Measurements from ENCODE around the gene ADD1. TPM values are rescaled to one million over a fixed set of nuclear protein-coding genes. Genes with fewer than 3 reads are reported as not detected.
A peak's percentile ranks its signal among the peaks of the same experiment; 100 is the strongest.

Gene ADD1
- total and polyA plus RNA-seq, 2 donors (not counting 1 experiment from before 2014, with no cell fraction given) = 302 to 383 TPM

- ATAC-seq (ENCODE audit: low read depth) = no peak
- Histone ChIP-seq H3K4me2 (replicated peaks; ENCODE audit: low read depth, low read length, poor library complexity, severe bottlenecking) (peak overlapping the region; percentile 99), H3K4me3 (ENCODE audit: control extremely low read depth in 1 of 5, extremely low read depth in 1 of 5, insufficient read depth in 1 of 5, low read depth in 2 of 5, low read length in 4 of 5) (peak overlapping the region in 4 of 5 experiments; percentile 78 to 96 (median 83)), H2AFZ (ENCODE audit: insufficient read depth, low read depth, low read length, poor library complexity, severe bottlenecking) (peak overlapping the region; percentile 92), H4K20me1 (ENCODE audit: control insufficient read depth, insufficient read depth, low read length, poor library complexity, severe bottlenecking) (peaks cover 33% of the 10 kb centered on the region), H3K4me1 (ENCODE audit: control insufficient read depth in 2 of 2, insufficient read depth in 2 of 2, low read length in 2 of 2) (peaks cover 37 to 55% of the 10 kb centered on the region in 2 donors), H3K27ac (ENCODE audit: low read length in 2 of 2) (peak overlapping the region; percentile 5 to 87), H3K36me3 (replicated peaks in 1 of 2; ENCODE audit: control extremely low read depth in 1 of 2, control insufficient read depth in 1 of 2, extremely low read depth in 1 of 2, insufficient read depth in 2 of 2, low read length in 1 of 2) (peaks cover 0 to 41% of the 10 kb centered on the region in 2 experiments), H3K9me3 (ENCODE audit: control extremely low read depth in 1 of 3, control insufficient read depth in 2 of 3, insufficient read depth in 1 of 3, low read length in 2 of 3) (no peaks in the 10 kb centered on the region), H3K9ac (ENCODE audit: low read length) (peak overlapping the region; percentile 95), H3K79me2 (ENCODE audit: control insufficient read depth, insufficient read depth, low read length) (peaks cover 20% of the 10 kb centered on the region), H3K27me3 (replicated peaks in 1 of 4; ENCODE audit: control extremely low read depth in 1 of 4, control insufficient read depth in 3 of 4, insufficient read depth in 4 of 4, low read length in 3 of 4) (no peaks in the 10 kb centered on the region)
- TF ChIP-seq CTCF (IDR thresholded peaks at IDR 0.05) = no peak
- no peak for TF ChIP-seq EZH2 (IDR thresholded peaks at IDR 0.05; ENCODE audit: borderline replicate concordance, insufficient read depth, low read depth, low read length, poor library complexity, severe bottlenecking)
- intact Hi-C loops (cut with micrococcal nuclease) = loop anchor here (2.0 to 10.0 kb wide), 2 partner anchors 179 to 451 kb away; partner anchors contain the start of gene TNIP2
- DNase-seq = no peak
- no peaks in the 10 kb centered on the region for H3K27me3 Mint-ChIP-seq
- H3K27ac Mint-ChIP-seq = peak overlapping the region; percentile 81
- no peaks in the 10 kb centered on the region for H3K9me3 Mint-ChIP-seq (ENCODE audit: insufficient read depth)
- ChIA-PET CTCF (interaction anchor here (0.6 to 2.1 kb wide), 15 partner anchors 9 to 337 kb away, joined by 3 to 6 read pairs (median 4); no protein-coding TSS in a partner anchor), POLR2A (interaction anchor here (0.5 to 1.5 kb wide), 7 partner anchors 13 to 434 kb away, joined by 3 to 5 read pairs (median 4); partner anchors contain the start of gene GRK4)
- 75% methylated on average over 20 of the region's 20 CpGs for WGBS (ENCODE audit: insufficient coverage)
- peak overlapping the region; percentile 89 for H3K4me3 Mint-ChIP-seq
- H3K4me1 Mint-ChIP-seq = peaks cover 50% of the 10 kb centered on the region
Measured at GRCh38 chr4:2935762-2936743, 92.4 kb downstream of the ADD1 start.
